Hematopoietic multipotent progenitor cell (in vitro differentiated cells): Measurements from ENCODE around the gene RHEB. TPM values are rescaled to one million over a fixed set of nuclear protein-coding genes. Genes with fewer than 3 reads are reported as not detected.
A peak's percentile ranks its signal among the peaks of the same experiment; 100 is the strongest.

Experiments used
- DNase-seq, 3 donors: peaks; one replicate each; pipeline ENCODE4 v3.0.0-alpha.2; 2011 to 2015; ENCODE audit warnings: low read depth in 2 of 3, low spot score in 2 of 3
- total RNA-seq: library from RNA; depleted of rRNA; stranded (reverse); fragments of >200 nt; gene quantifications from one replicate; pipeline ENCODE4 v1.2.3, GENCODE V29; 2012

Gene RHEB
- total RNA-seq, 1 donor: 23.2 TPM

DNA sequence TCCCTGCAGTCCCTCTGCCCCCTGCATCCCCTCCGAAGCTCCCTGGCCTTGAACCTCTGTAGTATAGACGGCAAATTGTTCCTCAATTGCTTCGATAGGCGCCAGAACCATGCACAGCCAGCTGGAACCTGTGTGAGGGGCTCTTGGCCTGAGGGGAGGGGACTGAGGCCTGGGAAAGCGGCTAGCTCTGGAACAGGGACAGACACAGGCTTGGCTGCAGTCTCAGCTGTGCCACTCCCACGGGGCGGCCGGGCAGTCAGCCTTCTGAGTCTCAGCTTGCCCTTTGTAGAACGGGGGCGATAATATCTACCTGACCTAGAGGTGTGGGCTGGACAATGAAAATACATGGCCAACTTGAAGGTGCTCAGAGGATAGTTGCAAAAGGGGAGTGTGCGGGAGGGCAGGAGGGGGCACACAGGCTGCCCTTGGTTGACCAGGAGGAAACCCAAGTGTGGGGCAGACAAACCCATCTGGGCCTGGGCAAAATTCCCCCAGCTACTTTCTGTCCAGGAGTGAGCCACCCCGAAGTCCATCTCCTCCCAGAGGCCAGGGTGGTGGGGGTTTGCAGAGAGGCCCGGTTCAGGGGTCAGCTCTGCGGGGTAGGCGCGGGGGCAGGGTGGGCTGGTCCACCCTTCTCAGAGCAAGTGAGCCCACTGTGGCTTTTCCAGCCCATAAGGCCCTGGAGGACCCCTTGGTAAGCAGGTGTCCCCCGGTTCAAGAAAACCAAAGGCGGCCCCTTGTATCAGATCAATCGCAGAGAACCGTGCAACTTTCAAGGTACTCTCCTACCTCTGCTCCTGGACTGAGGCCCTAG is 84.4 kb downstream of the RHEB start:
- no peak for DNase-seq

DNA sequence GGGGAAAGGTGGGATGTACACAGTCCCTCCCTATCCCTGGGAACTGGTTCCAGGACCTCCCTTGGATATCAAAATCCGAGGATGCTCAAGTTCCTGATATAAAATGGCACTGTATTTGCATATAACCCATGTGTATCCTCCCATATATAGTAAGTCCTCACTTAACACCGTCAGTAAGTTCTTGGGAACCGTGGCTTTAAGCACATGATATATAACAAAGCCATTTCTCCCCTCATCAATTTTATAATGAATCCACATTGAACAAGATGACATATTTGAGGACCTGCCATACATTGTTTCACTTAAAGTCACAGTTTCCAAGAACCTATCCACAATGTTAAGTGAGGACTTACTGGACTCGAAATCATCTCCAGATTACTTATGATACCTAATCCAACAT is 85.1 kb downstream of the RHEB start:
- no peak for DNase-seq

DNA sequence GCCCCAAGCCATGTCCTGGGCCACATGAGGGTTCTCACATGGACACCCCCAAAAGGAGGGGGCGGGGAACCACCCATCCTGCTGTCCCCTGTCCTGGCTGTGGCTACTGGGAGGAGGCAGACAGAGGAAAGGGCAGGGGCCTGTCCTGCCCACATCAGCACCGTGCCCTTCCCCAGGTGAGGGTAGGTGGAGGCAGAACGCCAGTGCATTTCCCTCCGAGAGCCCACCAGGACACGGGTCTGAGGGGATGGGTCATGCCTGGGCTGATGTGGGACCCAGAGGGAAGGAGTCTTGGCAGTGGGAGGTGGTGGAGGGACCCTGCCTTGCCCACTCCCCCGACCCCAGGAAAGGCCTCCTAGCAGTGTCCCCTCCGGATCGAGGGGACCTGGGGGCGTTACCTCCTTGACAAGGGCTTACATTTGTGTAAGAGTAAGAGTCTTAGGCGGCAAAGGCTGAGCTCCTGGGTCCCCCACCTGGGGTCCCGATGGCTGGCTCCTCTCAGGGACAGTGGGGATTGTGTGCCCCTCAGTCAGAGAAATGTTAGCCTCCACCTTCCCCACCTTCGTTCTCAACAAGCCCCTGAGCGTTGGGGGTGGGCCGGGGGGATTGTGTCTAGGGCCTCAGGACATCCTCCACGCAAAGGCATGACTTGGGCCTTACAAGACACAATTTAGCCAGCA is 85.8 kb downstream of the RHEB start:
- no peak for DNase-seq

DNA sequence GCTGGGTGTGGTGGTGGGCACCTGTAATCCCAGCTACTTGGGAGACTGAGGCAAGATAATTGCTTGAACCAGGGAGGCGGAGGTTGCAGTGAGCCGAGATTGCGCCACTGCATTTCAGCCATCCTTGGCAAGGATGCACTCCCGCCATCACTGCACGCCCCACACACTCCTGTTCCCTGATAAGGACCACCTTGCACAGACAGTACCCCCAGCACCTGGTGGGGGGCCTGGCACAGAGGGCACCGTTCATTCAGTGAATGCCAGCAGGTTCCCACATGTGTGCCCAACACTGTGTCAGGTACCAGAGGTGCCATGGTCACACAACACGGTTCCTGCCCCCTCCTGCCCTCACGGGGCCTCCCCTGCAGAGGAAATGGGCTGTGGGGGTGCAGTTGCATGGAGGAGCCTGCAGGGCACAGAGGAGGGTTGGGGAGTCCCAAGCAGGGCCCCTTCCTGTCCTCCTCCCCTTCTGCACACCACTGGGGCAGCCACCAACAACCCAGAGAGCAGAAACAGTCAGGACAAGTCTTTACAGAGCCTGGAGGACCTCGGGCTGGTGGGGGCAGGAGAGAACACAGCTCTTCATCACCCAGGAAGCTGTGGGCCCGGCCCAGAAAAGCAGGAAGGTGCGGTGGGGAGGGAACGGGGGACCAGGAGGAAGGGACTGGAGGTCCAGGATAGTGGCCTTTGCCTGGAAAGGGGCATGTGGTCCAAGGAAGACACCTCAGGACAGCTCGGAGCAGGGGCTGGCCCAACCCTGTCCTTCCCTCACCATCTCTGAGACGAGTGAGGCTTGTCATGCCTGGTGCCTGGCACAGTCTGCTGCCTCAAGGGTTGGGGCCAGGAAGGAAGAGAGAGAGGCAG is 86.8 kb downstream of the RHEB start:
- DNase-seq: peak in 1 of 3 donors; percentile 41

DNA sequence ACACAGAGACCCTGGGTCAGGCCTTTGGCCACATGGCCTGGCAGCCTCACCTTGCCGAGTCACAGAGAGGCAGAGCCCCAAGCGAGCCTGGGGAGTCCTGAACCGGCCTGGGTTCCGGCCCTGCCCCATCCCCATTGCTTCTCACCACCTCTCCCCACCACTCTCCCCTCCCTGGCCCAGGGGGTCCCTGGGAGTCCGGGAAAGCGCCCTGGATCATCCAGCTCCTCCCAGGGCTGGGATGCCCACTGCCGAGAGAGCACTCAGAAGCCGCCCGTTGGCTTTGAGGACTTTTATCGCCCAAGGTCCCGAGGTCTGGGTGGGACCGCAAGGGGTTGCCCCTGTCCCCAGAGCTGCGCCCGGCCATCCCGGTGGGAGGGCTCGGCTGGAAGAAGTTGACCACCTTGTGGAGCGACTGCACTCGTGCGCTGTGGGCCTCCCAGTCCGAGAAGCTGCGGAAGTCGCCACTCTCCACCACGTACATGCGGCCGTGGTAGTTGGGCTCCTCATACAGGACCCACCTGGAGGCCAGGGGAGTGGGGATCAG is 87.9 kb downstream of the RHEB start:
- DNase-seq: no peak

DNA sequence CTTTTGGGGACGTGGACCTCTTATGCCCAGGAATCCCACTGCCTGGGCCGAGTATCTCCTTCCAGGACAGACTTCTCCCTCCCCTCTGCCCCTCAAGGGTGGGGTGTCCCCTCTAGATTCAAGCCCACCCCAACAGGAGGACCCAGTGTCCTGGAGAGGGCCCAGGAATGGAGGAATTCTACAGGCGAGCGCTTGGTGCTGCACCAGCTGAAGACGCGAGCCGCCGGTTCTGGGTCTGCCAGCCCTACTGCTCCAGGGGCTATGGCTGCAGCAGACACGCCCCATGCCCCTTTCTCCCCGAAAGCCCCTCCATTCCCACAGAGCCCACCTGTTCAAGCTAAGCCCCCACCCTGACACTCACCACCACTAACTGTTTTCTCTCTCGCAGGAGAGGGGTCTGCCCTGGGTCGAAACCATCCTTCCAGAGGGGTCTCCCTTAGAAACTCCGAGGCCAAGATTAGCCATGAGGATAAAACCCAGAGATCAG is 88.4 kb downstream of the RHEB start:
- no peak for DNase-seq

DNA sequence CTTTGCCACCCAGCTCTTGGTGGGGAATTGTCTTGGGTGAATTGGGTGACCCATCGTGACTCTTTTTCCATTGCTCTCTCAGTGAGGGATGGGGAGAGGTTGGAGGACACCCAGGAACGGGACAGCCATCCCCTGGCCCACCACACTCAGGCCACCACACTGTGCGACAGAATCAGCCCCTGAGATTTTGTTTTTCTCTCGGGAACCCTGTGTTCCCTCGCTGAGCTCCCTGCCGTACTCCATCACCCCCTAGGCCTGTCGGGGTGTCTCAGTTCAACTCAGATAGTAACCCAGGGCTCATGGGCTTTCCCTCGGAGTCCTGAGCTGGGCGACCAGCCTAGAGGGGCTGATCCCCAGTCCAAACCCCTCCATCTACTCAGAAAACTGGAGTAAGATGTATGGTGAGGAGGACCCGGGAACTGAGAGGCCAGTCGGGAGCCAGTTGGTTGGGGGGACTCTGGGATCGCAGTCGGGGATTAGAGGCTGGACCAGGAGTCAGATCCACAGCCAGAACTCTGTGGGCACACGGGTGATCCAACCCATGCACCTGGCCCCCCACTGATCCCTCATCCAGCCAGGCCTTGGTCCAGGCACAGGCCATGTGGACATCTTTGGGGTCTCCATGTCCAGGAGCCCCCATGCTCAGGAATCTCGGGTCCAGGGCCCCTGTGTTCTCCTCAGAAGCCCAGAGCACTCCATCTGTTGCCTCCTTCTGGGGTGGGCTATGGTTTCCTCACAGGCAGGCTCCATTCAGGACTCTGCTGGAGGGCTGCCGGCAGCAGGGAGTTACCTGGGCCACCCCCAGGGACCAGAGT is 89.1 kb downstream of the RHEB start:
- no peak for DNase-seq

DNA sequence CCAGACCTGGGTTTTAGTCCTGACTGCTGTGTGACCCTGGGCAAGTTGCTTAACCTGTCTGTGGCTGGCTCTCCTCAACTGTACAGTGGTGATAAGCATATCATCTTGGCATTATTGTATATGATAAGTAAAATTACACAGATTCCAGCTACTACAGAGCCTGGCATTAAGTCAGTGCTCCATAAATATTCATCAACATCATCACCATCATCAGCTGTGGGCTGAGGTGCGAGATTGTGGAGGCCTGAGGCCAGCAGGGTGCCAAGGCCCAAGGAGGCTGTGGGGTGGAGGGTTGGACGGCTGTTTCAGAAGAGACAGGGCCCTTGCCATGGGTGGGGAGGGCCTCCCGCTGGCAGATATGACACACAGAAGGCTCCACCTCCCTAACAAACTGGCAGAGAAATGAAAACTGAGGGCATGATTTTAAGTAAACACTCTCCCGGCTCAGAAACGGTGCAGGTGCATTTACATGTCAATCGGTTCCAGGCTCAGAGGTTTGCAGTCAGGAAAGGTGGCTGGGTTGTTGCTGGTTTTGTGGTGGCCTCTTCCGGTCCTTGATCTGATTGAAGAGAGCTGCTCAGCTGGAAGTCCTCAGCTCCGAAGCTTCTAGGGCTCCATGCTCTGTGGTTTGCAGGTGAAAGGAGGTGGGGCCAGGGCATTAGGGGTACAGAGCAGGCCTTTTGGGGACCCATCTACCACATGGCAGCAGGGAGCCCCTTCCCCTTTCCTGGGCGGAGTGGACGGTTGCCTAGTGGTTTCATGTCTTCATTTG is 89.9 kb downstream of the RHEB start:
- DNase-seq: peak; percentile 29 to 60 (median 39)

DNA sequence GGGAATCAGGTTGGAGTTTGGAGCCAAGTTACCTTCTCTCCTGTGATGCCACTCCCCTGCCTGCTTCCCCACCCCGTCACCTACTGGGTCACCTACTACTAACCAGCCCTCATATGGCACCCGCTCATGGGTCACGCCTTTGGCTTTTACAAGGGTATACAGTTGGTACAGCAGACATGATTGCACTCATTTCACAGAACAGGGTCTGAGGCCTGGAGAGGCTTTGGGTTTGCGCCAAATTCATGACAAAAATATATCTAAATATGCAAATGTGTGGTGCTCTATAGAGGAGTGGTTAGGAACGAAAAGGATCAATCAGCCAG is 90.5 kb downstream of the RHEB start:
- no peak for DNase-seq

DNA sequence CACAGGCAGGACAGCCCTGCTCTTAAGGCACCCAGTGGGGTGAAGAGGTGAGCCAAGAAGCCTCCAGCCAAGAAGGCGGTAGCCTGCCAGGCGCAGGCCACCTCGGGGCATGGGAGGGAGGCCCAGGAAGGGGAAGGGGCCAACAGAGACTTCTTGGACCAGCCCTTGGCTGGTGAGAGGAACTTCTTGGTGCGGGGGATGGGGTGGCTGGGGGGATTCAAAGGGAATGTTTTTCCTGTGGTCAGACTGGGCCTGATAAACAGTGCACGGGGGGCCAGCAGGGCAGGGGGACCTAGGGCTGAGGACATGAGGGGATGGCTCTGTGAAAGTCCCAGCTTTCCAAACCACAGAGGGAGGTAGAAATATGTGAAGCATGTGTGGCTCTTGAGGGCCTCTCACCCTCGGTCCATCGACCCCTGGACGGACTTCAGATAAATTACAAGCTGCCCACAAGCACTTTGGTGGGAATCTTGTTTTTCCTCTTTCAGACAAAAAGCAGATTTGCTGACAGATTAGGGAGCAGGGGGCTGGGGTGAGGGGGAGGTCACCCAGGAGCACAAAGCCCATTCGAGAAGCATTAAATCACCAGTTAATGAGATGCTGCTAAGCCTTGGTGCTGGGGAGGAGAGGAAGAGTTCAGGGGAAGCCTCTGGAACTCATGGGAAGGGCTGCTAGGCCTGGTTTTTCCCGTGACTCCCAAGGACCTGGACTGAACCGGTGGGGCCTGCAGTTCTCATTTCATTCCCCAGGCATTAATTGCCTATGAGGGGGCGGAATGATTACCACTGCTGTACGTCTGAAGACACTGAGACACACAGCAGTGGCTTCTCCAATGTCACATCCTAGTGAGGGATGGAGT is 91.1 kb downstream of the RHEB start:
- DNase-seq: no peak

DNA sequence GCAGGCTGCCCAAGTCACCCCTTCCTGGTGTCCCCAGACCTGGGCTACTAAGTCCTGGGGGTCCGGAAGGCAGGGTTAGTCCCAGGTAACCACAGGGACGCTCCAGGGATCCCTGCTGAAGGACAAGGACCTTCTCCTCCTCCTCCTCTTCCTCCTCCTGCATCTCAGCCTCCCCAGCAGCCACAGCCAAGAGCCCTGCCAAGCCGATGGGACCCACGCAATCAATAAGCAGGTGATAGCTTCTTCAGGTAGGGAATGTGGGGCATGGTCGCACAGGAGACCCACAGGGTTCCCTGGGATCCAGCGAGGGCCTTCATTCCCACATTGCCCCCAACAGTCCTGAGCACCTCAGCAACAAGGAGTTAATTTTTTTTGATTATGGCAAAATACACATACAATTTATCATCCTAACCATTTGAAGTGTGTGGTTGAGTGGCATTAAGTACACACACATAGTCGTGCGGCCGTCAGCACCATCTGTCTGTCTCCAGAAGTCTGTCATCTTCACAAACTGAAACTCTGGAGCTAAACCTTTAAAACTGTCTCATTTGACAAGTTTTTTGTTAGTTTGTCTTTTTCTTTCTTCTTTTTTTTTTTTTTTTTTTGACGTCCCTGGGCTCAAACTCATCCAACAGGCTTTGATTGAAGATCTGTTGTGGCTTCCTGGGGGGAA is 91.9 kb downstream of the RHEB start:
- no peak for DNase-seq

DNA sequence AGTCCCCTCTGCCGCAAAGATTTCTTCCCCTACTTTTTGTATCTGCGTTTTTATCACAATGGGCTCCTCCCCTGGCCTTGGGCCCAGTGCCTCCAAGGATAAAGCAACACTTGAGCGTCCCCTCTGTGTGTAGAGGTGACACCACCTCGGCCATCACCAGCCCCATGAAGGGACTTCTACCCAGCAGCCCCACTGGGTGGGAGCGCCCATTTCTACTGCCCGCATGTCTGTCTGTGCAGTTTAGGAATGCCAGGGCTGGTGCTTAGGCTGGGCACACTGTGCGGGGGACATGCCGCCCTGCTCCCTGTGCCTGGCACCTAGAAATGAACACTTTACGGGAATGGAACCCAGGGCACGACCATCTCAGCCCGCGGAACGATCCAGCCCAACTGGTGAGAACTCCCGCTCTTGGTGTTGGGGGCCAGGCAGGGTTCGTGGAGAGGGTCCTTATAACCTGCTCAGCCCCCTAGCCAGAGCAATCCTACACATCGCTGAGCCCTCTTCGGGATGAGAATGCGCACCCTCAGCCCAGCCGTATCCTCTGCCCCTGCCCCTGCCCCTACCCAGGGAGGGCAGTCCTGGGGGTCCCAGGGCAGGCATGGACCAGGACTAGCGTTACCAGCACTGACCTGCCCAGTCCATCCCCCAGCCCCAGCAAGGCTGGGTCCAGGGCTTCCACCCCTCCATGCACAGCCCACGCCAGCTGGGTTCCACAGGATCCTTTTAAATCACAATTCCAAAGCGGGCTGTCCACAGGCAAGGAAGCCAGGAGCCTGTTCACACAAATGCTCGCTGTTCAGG is 92.6 kb downstream of the RHEB start:
- no peak for DNase-seq

DNA sequence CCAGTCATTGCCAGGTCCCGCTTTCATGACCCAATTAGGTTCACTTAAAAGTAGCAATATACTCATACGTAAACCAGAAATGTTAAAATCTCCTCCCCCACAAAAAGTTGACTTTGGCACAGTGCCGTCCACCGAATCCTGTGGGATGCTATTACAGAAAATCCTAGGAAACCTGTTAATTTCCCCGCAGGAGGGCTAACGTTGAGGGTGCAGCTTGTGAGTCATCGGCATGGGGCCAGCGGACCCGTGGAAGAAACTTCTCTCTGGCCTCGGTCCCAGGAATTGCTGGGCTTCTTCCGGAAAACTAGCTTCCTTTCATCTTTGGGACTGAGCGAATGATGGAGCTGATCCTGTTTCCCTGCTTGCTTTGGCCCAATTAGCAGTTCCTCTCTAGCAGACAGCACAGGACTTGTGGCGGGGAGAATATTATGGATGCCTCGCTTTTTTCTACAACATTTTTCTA is 93.2 kb downstream of the RHEB start:
- DNase-seq: no peak

DNA sequence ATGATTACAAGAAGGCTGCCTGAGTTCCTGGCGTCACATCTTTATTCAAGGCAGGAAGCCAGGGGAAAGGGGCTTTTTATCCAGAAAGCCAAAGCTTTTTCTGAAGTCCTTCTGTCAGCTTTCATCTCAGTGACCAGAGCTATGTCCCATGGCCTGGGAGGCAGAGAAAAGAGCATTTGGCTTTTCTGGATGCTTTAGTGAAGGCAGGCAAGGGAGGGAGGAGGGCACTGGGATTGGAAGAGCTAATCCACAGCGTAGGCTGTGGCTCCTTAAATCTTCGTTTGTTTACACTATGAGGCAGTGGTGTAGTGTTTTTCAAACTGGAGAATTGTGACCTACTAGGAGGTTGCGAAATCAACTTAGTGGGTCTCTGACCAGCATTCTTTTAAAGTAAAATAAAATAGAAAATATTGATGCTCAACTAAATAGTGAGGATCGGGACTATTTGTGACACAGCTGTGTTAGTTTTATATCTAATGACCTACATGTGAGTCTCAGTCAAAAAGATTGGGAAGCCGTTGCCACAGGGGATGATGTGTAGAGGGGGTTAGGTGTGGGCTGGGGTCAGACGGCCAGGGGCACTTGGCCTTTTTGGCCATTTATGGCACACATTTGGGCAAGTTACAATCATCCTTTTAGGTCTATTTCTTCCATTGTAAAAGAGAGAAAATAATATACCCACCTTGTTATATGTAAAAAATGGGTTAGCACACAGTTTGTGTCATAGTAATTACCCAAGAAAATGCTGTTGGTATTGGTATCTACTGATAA is 93.8 kb downstream of the RHEB start:
- no peak for DNase-seq

DNA sequence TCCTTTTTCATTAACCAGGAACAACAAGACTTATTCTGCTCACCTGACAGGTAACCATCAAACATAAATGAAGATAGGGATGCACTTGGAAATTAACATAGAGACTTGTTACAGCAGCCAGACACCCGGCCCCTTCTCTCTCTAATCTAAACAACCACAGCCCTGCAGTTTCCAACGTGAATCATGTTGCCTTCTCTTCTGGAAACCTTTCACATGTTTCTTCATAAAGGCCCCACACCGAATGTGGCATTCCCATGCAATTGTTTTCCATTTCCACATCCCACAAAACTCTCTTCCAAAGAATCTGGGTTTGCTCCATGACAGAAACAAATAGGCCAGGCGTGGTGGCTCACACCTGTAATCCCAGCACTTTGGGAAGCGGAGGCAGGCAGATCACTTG is 94.9 kb downstream of the RHEB start:
- DNase-seq: no peak

DNA sequence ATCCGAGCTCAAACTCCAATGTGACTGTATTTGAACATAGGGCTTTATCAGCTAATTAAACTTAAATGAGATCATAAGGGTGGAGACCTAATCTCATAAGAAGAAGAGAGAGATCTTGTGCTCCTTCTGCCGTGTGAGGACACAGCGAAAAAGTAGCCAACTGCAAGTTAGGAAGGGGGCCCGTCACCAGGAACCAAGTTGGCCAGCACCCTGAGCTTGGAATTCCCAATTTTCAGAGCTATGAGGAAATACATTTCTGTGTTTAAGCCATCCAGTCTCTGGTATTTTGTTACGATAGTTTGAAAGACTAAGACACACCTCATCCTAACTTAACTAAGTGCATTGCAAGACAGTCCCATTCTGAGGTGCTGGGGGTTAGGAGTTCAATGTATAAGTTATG is 95.8 kb downstream of the RHEB start:
- no peak for DNase-seq
